Right atrium auricular region (tissue), 2 donors: Measurements from ENCODE around the gene ENC1. TPM values are rescaled to one million over a fixed set of nuclear protein-coding genes. Genes with fewer than 3 reads are reported as not detected.

Experiments used
- DNase-seq: peaks from one replicate; pipeline ENCODE4 v3.0.0-alpha.2; 2019; ENCODE audit warnings: low spot score
- H3K27ac ChIP-seq, 2 donors: fragments of 200-600 bp; sonication (generic); 1 replicate in 1 of 2; 2 replicates in 1 of 2; pipeline ENCODE4 v1.5.1; 2016 to 2019
- H3K27me3 ChIP-seq, 2 donors: fragments of 200-600 bp; sonication (generic); one replicate each; pipeline versions ENCODE4 v1.5.1 to v1.6.0; 2017 to 2019
- H3K36me3 ChIP-seq: fragments of 200-600 bp; sonication (generic); one replicate; pipeline ENCODE4 v1.5.1; 2016
- H3K4me1 ChIP-seq, 2 donors: fragments of 200-600 bp; sonication (generic); one replicate each; pipeline versions ENCODE4 v1.5.1 to v1.6.0; 2017 to 2019
- H3K4me3 ChIP-seq, 2 donors: fragments of 200-600 bp; sonication (generic); 1 replicate in 1 of 2; 2 replicates in 1 of 2; pipeline ENCODE4 v1.5.1; 2017 to 2019; ENCODE audit warnings: mild to moderate bottlenecking in 1 of 2, moderate library complexity in 1 of 2
- H3K9me3 ChIP-seq, 2 donors: fragments of 200-600 bp; sonication (generic); one replicate each; pipeline ENCODE4 v1.5.1; 2019
- CTCF ChIP-seq, 2 donors: fragments of 200-600 bp; sonication (generic); IDR thresholded peaks; one replicate each; pipeline ENCODE4 v1.5.1; 2019; ENCODE audit warnings: antibody characterized with exemption in 2 of 2
- total RNA-seq, 2 donors: library from RNA; depleted of rRNA; stranded (reverse); fragments of >200 nt; gene quantifications; one replicate each; pipeline ENCODE4 v1.1.0, GENCODE V29; 2016

The ENC1 gene
- total RNA-seq, 2 donors from 2014 or later: 5.0 to 18.5 TPM

DNA sequence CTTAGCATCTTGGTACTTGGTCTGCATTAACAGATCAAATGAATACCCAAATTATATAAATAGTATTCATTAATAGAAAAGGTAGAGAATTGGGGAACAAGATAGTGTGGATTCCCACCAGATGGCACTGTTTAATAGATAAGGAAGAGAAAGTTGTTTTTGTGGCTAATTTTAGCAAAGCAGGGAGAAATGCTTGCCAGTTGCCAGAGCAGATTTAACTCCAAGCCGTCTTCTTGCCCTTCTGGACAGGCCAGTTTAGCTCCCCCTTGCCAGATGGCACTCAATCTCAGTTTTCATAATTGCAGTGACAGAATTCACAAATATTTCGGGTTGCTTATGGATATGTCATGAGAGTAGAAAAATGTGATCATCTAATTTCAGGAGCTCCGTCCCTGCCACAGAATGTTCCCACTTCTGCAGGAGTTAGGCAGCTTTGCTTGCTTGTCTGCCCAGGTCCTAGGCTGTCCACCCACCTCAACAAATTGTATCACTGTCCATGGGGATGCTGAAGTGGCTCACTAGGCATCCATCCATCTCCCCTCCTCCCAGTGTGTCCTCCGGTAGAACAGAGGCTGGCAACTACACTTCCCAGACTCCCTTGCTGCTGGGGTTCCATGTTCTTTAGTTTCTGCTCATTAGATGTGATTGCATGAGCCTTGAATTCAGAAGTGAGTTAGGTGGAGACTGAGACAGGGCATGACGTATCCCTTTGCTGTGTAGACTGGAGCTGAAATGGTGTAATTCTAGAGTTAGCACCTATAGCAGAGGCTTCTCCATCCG is 32.7 kb upstream of the ENC1 start:
- DNase-seq: no peak

DNA sequence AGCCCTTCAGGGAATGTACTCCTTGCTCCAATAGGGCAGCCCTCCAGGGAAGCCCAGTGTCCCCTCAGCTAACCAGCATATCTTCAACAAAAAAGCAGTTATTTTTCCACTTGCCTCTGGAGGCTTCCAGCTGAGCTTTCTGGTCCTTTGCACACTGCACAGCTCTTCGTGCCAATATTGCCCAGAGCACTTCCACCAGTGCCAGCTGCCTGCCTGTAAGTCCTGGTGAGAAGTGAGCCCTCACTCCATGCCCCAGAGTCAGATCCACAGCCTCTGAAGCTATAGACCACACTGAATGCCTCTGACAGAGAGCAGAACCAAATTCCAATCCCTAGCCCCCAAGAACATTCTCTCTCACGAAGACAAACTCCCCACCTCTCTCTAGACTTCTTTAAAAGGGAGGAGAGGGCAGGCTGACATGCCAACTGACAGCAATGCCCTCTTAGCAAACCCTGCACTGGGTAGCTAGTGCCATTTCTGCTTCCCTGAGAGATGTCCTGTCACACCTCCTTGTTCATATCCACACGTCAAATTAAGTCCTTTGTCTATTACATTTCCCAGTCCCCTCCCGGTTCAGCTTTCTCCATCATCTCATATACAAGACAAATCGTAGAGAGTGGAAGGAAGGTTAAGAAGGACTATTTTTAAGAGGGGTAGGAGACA is 31.8 kb upstream of the ENC1 start:
- Histone ChIP-seq H3K27me3 (no peaks in the 10 kb centered on the region), H3K4me1 (peaks cover 0 to 19% of the 10 kb centered on the region in 2 donors), H3K27ac (peak overlapping the region in 1 of 2 donors; percentile 42), H3K36me3 (no peaks in the 10 kb centered on the region), H3K4me3 (no peak overlapping the region), H3K9me3 (no peaks in the 10 kb centered on the region)
- no peak for TF ChIP-seq CTCF (IDR thresholded peaks at IDR 0.05)
- DNase-seq: no peak

More for the DNA sequence above, 32.7 kb upstream of the ENC1 start:
- Histone ChIP-seq H3K4me1 (peaks cover 0 to 19% of the 10 kb centered on the region in 2 donors), H3K27ac (peak overlapping the region in 1 of 2 donors; percentile 42), H3K4me3 (peak overlapping the region; percentile 10 to 36), H3K27me3 (no peaks in the 10 kb centered on the region), H3K36me3 (no peaks in the 10 kb centered on the region), H3K9me3 (no peaks in the 10 kb centered on the region)
- TF ChIP-seq CTCF (IDR thresholded peaks at IDR 0.05): peak; percentile 15 to 62

- DNase-seq: no peak
Observed at GRCh38 chr5:74670396-74671038, 30.0 kb upstream of the ENC1 start.

DNA sequence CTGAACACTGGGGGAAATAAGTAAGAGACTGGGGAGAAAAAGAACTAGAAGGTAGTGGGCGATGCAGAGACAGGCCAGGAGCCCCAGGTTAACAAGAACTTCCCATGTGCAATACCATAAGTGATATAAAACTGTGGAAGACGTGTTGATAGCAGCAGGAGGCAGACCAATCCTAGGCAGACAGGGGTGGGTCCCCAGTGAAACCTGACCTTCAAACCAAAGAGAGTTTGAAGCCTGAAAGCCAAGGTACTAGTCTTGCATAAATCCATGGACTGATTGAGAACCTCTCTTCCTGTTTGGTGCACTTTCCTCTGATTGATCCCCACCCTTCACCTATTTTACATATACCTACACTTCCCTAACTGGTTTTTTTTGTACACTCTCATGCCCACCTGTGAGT is 29.3 kb upstream of the ENC1 start:
- no peak for TF ChIP-seq CTCF (IDR thresholded peaks at IDR 0.05)
- Histone ChIP-seq H3K36me3 (no peaks in the 10 kb centered on the region), H3K27ac (no peak overlapping the region), H3K9me3 (no peaks in the 10 kb centered on the region), H3K4me3 (no peak overlapping the region), H3K27me3 (no peaks in the 10 kb centered on the region), H3K4me1 (peaks cover 0 to 19% of the 10 kb centered on the region in 2 donors)
- no peak for DNase-seq

More at GRCh38 chr5:74670396-74671038, 30.0 kb upstream of the ENC1 start:
- no peak overlapping the region for H3K27ac ChIP-seq
- H3K4me1 ChIP-seq: peaks cover 0 to 19% of the 10 kb centered on the region in 2 donors
- H3K36me3 ChIP-seq: no peaks in the 10 kb centered on the region
- H3K9me3 ChIP-seq: no peaks in the 10 kb centered on the region
- TF ChIP-seq CTCF (IDR thresholded peaks at IDR 0.05): no peak
- H3K4me3 ChIP-seq: no peak overlapping the region
- H3K27me3 ChIP-seq: no peaks in the 10 kb centered on the region

DNA sequence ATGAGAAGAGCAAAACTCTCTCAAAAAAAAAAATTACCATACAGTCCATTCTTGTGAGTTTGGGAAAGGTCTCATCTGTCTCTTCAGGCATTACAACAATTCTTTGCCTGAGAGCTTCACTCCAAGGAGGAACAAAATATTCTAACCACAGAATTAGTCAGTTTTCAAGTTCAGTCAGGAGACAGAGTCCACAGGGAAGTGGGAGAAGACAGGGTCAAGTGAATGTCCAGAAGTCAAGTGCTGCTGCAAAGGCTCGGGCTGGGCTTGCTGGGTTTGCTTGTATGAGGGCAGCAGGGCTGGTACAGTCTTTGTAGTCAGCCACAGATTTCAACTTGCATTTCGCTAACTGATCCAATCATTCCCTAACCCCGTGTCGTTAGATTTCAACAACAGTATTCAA is 26.9 kb upstream of the ENC1 start:
- Histone ChIP-seq H3K27ac (no peak overlapping the region), H3K4me3 (no peak overlapping the region), H3K4me1 (peaks cover 0 to 6% of the 10 kb centered on the region in 2 donors), H3K36me3 (no peaks in the 10 kb centered on the region), H3K27me3 (no peaks in the 10 kb centered on the region), H3K9me3 (no peaks in the 10 kb centered on the region)
- DNase-seq: no peak
- TF ChIP-seq CTCF (IDR thresholded peaks at IDR 0.05): no peak
